HG02642 (cell line): ENCODE data around the gene TLL2.

ENCODE experiments used
- ATAC-seq: cut with Tn5 transposase; IDR thresholded peaks from one replicate; pipeline ENCODE4 v1.9.1; 2021; ENCODE audit warnings: mild to moderate bottlenecking; ENCODE audit not compliant: unreplicated experiment, poor library complexity

The TLL2 gene

DNA sequence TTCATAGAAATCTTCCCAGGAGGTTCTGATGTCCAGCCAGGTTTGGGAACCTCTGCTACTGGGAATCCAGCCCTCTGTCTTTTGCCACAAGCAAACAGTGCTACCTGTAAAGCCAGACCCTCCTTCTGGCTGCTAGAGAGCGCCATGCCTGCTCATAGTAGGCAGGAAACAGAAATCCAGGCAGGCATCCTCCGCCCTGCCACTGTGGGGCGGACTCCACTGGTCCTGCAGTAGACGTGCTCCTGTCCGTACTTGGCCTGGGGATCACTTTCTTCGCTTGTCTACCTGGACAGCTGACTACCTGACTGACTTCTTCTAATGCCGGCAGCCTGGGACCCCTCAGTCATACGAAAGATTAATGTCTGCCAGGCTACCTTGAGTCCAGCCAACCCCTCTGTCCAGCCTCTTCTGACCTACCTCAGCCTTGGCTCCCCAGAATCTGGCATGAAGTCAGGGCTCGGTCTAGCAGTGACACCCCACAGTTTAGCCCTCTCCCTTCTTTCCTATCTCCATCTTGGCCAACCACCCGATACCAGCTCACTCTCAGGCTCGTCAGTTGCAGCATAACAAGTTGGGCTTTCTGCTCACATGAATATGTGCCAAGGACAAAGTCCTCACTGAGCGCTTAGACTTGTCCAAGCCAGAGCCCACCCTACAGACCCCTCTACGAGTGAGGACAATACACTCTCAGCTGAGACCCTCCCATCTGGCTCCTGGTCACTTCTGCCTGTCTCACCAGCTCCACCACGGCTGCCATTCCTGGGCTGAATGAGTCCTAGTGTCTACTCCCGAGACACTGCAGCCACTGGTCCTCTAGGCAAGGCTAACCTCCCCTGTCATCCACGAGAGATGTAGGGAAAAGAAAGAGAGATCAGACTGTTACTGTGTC lies 111.1 kb downstream of the TLL2 start:
- ATAC-seq = no peak

DNA sequence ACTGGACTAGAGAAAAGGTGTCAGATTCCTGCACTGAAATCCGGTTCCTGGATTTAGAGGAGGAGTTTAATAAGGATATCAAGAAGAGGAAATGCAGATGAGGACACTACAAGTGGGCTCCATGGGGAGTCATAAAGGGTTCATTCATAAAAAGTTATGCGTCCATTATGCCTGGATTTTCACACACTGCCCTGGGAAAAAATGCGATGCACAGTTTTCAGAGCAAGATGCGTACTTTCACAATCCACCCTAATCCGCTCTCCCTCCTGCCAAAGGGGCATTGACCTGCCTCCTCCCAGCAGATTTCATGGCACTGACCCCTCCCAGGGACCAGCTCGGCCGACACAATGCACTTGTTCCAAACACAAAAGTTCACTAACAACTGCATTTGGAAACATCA lies 112.7 kb downstream of the TLL2 start:
- no peak for ATAC-seq

DNA sequence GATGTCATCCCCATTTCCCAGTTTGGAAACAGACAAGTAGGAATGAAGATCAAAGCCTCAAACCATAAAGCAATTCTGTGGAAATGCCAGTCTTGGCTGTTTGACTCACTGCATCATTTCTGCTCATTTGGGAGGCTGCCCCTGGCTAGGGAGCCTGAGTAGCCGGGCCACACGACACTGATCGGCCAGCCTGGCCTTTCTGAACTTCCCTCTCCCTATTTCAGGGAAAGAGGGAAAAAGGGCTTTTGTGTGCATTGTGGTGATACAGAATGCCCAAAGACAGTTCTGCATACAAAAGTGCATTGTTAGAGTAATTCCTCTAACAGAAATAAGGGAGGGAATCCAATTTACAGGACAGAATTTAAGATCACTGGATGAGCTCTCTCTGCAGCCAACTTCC lies 113.3 kb downstream of the TLL2 start:
- ATAC-seq = no peak

DNA sequence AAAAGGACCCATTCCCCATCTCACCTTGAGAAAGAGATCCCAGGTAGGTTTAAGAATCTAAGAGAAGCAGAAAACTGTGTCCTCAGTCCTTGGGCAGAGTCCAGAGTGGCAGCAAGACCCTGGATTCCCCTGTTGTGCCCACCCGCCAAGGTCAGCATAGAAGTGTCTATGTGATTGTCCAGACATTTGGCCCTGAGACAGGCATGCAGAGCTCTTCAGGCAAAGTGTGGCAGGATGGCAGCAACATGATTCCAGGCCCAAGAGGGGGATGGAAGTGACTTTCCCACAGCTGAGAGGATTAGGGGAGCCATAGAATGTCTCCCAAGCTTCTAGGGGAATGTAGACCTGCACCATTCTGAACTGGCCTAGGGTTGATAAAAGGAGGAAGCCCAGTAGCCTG lies 115.8 kb downstream of the TLL2 start:
- ATAC-seq = no peak

DNA sequence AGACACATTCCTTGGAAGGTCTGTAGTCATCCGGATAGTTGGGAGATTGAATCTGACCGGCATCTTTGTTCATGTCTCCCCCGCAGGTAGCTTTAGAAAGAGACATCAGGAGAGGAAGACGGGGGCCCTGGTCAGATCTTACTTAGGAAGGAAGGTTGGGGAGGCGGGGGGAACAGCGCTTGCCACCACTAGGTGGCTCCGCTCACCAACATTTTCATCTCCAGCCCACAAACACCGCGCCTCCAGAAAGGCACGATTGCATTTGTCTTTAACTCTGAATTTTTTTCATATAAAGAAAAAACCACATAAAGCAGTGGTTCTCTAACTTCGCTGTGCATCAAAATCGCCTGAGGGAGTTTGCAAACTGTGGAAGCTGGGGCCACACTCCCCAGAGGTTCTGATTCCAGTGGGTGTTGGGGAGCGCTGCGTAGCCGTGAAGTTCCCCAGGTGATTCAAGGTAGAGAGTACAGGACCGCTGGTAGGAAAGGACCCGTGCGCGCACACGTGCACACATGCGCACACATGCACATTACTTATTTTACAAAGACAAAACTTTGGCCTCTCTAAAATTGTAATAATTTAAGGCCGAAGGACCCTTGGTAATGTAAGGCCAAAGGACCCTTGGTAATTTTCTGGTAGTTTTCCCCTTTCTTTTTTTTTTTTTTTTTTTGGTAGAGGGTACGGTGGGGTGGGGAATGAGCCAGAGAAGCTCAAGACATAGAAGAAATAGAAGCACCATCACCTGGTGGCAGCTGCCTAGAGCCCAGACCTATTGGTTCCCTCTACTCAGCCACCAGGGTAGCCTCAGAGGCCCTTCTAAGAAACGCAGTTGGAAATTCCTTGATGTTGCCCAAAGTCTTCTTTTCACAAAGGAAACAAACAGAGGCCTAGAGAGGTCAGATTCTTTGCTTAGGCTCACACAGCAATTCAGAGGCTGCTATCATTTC lies 117.5 kb downstream of the TLL2 start:
- ATAC-seq = no peak

DNA sequence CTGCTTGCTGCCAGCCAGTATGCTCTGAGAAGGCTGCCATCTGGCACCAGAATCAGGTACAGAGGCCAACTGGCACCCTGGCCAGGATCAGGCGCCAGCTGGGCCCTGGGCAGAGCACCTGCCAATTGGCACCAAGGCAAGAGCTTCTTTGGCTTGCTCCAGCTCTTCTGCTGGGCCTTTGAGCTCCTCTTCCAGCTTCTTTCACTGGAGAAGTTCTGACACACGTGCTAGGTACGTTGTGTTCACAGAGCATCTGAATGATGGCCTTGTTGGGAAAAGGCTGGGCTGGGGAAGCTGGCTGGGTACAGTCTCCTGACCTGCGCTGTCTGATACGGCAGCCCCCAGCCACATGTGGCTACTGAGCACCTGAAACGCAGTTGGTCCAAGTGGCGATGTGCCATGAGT lies 123.3 kb downstream of the TLL2 start:
- ATAC-seq = no peak

DNA sequence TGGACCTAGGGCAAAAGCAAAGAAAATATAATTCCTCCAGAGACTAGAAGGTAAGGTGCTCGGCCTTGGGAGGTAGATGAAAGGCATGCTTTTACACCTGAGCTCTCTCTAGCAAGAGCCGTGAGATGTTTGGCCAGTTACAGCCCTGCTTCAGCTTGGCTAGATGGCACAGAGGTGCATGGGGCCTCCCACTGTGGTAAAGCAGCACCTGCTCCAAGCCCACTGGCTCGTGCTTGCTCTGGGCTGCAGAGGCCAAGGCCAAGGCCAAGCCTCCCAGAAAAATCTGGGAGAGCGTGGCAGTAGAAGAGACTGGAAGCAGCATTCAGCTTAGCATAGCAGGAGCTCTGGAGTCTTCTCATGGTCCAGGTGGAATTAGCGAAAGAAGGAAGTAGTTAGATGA lies 123.9 kb downstream of the TLL2 start:
- no peak for ATAC-seq

DNA sequence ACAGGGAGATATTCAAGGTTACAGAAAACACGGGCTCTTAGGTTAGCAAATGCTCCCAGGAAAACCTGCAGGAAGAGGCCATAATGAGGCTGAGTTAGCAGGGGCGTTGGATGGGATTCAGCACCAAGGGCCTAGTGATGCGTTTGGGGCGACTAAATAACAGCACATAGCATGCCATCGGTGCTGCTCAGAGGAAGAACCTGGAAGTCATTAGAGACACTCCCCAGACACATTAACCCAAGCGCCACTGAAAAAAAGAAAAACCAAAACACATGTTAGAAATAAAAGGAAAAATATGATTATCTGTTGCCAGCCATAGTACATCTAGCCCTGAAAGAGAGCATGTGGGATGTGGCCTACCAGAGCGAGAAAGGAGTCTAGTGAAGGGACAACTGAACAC lies 126.1 kb downstream of the TLL2 start:
- ATAC-seq = no peak

DNA sequence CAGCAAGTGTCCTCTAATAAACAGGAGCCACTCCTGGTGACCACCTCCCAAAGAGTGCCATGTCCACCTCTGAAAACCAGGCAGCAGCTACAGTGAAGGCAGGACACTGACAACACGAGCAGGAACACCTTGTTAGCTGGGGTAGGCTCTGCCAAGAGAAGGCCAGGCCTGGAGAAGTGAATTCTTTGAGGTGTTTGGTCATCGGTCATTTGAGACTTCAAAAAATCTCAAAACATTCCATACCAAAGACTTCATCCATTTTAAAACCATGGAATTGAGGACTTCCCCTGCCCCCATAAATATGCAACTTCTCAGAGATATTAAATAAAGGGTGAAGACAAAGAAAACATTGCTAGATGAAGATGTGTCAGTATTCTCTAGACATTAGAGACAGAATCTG lies 126.6 kb downstream of the TLL2 start:
- ATAC-seq = no peak

DNA sequence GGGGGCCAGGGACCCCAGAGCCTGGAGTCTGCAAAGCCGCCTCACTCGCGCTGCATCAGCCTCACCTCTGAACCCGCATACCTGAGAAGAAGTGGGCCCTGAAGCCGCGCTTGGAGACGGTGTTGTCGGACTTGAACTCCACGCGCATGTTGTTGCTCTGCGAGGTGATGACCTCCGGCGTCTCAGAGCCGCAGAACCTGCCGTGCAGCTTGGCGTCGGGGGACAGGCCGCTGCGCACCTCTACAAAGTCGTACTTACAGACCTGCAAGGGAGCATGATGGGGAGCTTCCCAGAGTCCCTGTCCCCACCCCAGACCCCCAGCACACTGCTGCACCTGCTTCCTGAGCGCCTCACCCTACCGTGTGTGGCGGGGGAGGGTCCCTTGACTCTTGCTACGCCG lies 129.2 kb downstream of the TLL2 start:
- ATAC-seq = no peak

DNA sequence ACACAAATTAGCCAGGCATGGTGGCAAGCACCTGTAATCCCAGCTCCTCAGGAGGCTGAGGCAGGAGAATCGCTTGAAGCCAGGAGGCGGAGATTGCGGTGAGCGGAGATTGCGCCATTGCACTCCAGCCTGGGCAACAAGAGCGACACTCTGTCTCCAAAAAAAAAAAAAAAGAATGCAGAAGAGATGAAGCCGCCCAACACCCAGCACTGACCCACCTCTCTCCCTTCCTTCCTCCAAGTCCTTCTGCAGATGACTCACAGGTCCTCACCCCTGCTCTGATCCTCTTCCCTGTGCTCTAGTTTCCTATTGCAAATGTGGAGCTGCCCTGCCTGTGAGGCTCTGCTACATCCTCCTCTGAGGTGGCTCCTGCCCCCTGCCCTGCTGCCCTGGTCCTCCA lies 132.9 kb downstream of the TLL2 start:
- no peak for ATAC-seq

DNA sequence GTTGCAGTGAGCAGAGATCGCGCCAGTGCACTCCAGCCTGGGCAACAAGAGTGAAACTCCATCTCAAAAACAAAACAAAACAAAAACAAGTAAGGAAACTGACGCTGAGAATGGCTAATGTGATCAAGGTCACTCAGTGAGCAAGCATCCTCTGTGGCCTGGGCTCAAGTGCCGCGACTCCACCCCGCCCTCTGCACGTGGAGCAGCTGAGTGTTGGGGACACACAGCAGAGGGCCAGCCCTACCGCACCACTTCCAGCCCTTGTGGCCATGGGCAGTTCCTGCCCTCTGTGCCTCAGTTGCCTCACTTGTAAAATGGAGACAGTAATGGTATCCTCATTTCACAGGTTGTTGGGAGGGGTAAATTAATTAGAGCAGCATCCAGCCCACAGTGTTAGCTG lies 134.0 kb downstream of the TLL2 start:
- ATAC-seq = no peak

DNA sequence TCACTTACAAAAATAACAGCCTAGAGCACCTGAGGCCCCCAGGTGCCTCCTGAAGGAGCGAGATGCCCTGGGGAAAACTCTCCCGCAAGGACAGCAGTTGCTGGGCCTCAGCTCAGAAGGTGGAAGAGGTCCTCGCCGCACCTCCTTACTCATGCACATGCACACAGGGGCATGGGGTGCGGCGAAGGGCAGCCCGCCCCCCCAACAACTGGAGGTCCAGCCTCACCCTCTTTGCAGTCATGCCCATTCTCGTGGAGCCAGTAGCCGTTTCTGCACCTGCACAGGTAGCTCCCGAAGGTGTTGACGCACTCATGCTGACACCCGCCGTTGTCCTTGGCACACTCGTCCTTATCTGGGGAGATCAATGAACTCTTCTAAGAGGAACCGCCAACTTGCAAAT lies 135.0 kb downstream of the TLL2 start:
- no peak for ATAC-seq

DNA sequence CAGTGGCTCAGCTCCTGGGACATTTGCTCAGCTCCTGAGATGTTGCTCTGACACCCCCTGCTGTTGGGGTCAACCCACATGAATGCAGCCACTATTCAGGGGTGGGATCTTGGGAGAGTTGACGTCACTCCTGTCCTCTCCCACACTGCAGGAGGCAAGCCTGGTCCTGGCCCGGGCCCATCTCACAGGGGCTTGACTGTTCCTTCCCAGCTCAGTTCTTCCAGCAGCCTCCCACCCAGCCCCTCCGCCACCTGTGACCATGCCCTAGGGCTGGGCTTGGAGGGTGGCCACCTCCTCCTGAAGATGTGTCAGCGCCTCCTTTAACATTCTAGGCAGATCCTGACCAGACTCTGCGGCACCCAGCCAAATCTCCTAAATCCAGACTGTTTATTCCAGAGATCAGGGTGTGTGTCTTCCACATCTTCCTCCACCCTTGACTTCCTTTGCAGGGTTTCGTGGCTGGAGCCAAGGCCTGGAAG lies 135.9 kb downstream of the TLL2 start:
- ATAC-seq = no peak

DNA sequence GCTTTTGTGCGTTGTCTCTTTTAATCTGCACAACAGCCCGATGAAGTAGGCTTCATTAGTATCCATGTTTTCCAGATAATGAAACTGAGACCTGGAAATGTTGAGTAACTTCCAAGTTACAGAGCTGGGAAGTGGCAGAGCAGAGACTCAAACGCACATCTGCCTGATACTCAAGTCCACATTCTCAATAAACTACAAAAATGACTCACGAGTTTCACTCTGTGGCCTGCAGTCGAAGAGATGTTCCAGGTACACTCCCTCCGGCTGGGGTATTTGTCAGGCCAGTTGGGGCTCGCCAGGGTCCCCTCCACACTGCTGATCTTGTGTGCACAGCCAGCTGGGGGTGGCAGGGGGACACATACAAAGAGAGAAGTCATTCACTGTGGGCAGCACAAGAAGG lies 137.2 kb downstream of the TLL2 start:
- ATAC-seq = no peak

DNA sequence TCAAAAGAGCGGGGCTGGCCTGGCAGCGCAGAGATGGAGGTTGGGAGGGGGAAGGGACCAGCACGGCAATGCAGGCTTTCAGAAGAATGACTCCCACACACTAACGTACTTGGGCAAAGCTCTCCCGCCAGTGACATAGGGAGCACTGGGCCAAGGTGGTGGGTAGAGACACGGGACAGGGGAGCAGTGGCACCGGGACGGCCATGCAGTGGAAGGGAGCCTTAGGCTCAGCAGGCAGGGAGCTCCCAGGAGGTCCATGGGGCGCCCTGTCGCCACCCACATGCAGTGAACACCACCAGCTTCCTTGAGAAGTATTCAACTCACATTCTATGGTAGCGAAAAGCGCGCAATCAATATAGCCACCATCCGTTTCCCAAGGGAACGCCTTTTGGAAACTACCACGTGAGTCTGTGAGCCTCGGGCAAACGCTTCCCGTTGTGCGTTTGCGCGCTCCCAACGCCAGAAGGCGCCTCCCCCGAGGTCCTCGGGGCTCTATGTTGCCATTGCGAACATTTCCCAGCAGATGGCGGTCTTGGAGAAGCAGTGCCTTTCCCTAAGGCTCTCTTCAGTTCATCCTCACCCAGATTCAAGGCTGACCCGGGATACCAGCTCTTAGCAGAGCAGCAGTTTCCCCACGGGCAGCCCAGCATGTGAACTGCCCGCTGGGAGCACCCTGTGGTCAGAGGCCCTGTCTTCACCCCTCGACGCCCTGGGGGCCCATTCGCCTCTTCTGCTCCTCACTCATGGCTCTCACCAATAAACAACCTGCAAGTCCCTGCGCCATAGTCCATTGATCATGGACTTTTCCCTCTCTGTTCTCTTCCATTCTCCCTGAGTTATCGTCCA lies 138.5 kb downstream of the TLL2 start:
- ATAC-seq = peak; percentile 84

DNA sequence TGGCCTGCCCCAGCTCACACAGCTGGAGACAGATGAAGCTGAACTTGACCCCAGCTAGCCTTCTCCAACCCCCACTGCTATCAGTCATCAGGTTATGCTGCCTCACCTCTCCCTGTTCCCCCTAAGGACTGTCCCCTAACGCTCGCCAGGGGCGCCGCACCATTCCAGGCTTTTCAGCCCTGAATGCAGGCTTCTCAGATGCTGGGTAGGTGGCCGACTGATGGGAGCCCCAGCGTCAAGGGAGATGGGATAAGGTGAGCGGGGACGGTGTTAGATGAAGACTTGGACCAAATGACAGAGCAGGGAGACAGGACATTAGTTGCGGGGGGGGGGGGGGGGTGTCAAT lies 139.1 kb downstream of the TLL2 start:
- ATAC-seq = no peak

DNA sequence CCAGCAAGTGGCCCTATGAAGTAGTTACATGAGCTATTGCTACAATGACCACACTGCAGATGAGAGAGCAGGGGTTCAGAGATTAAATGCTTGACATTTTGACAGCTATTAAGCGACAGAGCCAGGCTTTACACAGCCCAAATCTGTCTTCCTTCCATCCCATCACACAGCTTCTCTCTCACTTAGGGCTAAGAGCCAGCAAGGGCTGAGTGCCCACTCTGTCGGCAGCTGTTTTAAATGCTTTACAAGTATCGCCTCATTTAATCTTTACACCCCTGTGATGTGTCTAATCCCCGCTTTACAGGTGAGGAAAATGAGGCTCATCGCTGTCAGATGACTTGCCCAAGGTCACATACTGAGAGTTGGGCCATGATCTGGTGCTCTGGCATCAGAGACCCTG lies 139.7 kb downstream of the TLL2 start:
- ATAC-seq = no peak

DNA sequence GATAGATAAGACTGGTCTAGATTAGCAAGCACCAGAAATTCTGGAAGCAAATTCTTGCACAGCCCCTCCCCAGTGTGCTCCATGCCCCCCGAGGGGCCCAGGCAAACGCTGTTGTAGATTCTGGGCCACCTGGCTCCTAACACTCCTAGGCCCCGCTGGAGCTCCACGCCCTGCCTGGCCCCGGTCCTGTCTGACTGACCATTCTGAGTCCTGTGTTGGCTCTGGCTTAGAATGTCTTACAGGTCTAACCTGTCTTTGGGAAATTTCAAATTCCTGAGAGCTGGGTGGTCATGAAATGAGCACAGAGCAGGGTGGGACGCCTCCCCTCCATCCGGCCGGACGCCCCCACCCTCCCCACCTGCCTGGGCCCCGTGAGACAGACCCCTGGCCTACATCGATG lies 142.4 kb downstream of the TLL2 start:
- no peak for ATAC-seq

DNA sequence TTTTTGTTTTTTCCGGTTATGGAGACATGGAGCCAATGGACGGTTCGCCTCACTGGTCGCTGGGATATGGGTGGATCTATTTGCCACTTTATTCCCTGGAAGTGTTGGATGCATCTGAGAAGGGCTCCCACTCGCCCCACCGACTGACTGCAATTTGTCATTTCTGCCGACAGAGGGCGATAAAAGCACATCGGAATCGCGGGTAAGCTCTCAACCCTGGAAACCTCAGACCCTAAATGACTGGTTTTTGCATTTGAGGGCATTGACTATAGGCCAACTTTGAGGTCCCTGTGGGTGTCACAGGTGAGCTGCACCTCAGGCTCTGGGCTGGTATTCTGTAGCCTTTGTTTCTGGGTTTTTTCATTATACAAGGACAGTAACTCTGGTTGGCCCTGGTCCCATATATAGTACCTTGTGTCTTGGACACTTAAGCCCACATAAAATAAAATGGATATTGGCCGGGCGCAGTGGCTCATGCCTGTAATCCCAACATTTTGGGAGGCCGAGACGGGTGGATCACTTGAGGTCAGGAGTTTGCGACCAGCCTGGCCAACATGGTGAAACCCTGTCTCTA lies 143.1 kb downstream of the TLL2 start:
- no peak for ATAC-seq
